ENCODE data around the gene ADCY10.

Gene ADCY10

GRCh38 chr1:167803358-167804207, 110.4 kb downstream of the ADCY10 start:
- DNase-seq = peak; percentile 74

GRCh38 chr1:167802235-167802634, 111.7 kb downstream of the ADCY10 start:
- DNase-seq = no peak

- no peak for DNase-seq
These were observed 113.7 kb downstream of the ADCY10 start for GRCh38 chr1:167800251-167800650.

- DNase-seq = no peak
These were observed 114.2 kb downstream of the ADCY10 start for GRCh38 chr1:167799747-167800146.

- no peak for DNase-seq
These were observed 115.0 kb downstream of the ADCY10 start for GRCh38 chr1:167798952-167799351.

- no peak for DNase-seq
These were observed 116.9 kb downstream of the ADCY10 start for GRCh38 chr1:167797015-167797414.

- DNase-seq = no peak
These were observed 117.9 kb downstream of the ADCY10 start for GRCh38 chr1:167795810-167796740.

- DNase-seq = no peak
These were observed 119.9 kb downstream of the ADCY10 start for GRCh38 chr1:167794043-167794442.

GRCh38 chr1:167792188-167792565, 121.8 kb downstream of the ADCY10 start:
- no peak for DNase-seq

GRCh38 chr1:167791281-167792187, 122.4 kb downstream of the ADCY10 start:
- no peak for DNase-seq

GRCh38 chr1:167790117-167790516, 123.8 kb downstream of the ADCY10 start:
- no peak for DNase-seq

- DNase-seq = no peak
These were observed 124.4 kb downstream of the ADCY10 start for GRCh38 chr1:167789501-167789900.

GRCh38 chr1:167786502-167786901, 127.4 kb downstream of the ADCY10 start:
- no peak for DNase-seq

- no peak for DNase-seq
These were observed 128.9 kb downstream of the ADCY10 start for GRCh38 chr1:167784876-167785550.

- DNase-seq = no peak
These were observed 131.0 kb downstream of the ADCY10 start for GRCh38 chr1:167782946-167783345.

- DNase-seq = no peak
These were observed 132.4 kb downstream of the ADCY10 start for GRCh38 chr1:167781558-167781957.

GRCh38 chr1:167777269-167777650, 136.7 kb downstream of the ADCY10 start:
- no peak for DNase-seq

- DNase-seq = no peak
These were observed 137.2 kb downstream of the ADCY10 start for GRCh38 chr1:167776616-167777268.

GRCh38 chr1:167776151-167776550, 137.8 kb downstream of the ADCY10 start:
- no peak for DNase-seq

GRCh38 chr1:167775178-167775577, 138.8 kb downstream of the ADCY10 start:
- DNase-seq = no peak

GRCh38 chr1:167774710-167775109, 139.2 kb downstream of the ADCY10 start:
- no peak for DNase-seq

GRCh38 chr1:167773516-167773915, 140.4 kb downstream of the ADCY10 start:
- DNase-seq = no peak
